HEK293 (cell line): ENCODE data around the gene VCL.
A peak's percentile ranks its signal among the peaks of the same experiment; 100 is the strongest.

Experiments used
- GLI4 ChIP-seq: fragments of 450-650 bp; formaldehyde crosslinking; IDR thresholded peaks from 2 replicates; pipeline ENCODE4 v1.5.1; 2016; ENCODE audit warnings: missing biosample characterization, missing genetic modification characterization
- REPIN1 ChIP-seq: fragments of 450-650 bp; formaldehyde crosslinking; IDR thresholded peaks from 2 replicates; pipeline ENCODE4 v1.5.1; 2017; ENCODE audit warnings: missing biosample characterization, missing genetic modification characterization, low read depth
- REST ChIP-seq: fragments of 450-650 bp; formaldehyde crosslinking; IDR thresholded peaks from 2 replicates; pipeline ENCODE4 v1.5.1; 2016; ENCODE audit warnings: missing biosample characterization, missing genetic modification characterization
- WT1 ChIP-seq: fragments of 450-650 bp; formaldehyde crosslinking; IDR thresholded peaks from 2 replicates; pipeline ENCODE4 v1.5.1; 2016; ENCODE audit warnings: missing biosample characterization, missing genetic modification characterization
- ZBTB17 ChIP-seq: fragments of 450-650 bp; formaldehyde crosslinking; IDR thresholded peaks from 2 replicates; pipeline ENCODE4 v1.5.1; 2016; ENCODE audit warnings: missing biosample characterization, missing genetic modification characterization
- ZBTB6 ChIP-seq: fragments of 450-650 bp; formaldehyde crosslinking; IDR thresholded peaks from 2 replicates; pipeline ENCODE4 v1.5.1; 2017; ENCODE audit warnings: missing biosample characterization, missing genetic modification characterization
- ZNF112 ChIP-seq: fragments of 450-650 bp; formaldehyde crosslinking; IDR thresholded peaks from 2 replicates; pipeline ENCODE4 v1.5.0; 2017; ENCODE audit warnings: missing biosample characterization, missing genetic modification characterization
- ZNF16 ChIP-seq: fragments of 450-650 bp; formaldehyde crosslinking; IDR thresholded peaks from 2 replicates; pipeline ENCODE4 v1.5.1; 2016; ENCODE audit warnings: low read depth, missing biosample characterization, missing genetic modification characterization
- ZNF175 ChIP-seq: fragments of 450-650 bp; formaldehyde crosslinking; IDR thresholded peaks from 2 replicates; pipeline ENCODE4 v1.5.1; 2016; ENCODE audit warnings: missing biosample characterization, missing genetic modification characterization
- ZNF274 ChIP-seq, 2 experiments: fragments of 200-500 bp in 1 of 2; fragments of 450-650 bp in 1 of 2; sonication (Bioruptor generic) in 1 of 2; formaldehyde crosslinking in 1 of 2; IDR thresholded peaks; 2 replicates each; pipeline versions ENCODE4 v1.5.1 to v1.6.1; 2014 to 2016; ENCODE audit warnings: borderline replicate concordance in 1 of 2, inconsistent platforms in 1 of 2, low read length in 1 of 2, missing biosample characterization in 1 of 2, missing genetic modification characterization in 1 of 2
- ZNF292 ChIP-seq: fragments of 450-650 bp; formaldehyde crosslinking; IDR thresholded peaks from 2 replicates; pipeline ENCODE4 v1.5.1; 2016; ENCODE audit warnings: low read depth, missing biosample characterization, missing genetic modification characterization, borderline replicate concordance
- ZNF311 ChIP-seq: fragments of 450-650 bp; formaldehyde crosslinking; IDR thresholded peaks from 2 replicates; pipeline ENCODE4 v1.5.1; 2017; ENCODE audit warnings: missing biosample characterization, missing genetic modification characterization, borderline replicate concordance
- ZNF398 ChIP-seq: fragments of 450-650 bp; formaldehyde crosslinking; IDR thresholded peaks from 2 replicates; pipeline ENCODE4 v1.5.1; 2017; ENCODE audit warnings: missing biosample characterization, missing genetic modification characterization
- ZNF423 ChIP-seq: fragments of 450-650 bp; formaldehyde crosslinking; IDR thresholded peaks from 2 replicates; pipeline ENCODE4 v1.5.1; 2016; ENCODE audit warnings: missing biosample characterization, missing genetic modification characterization
- ZNF510 ChIP-seq: fragments of 450-650 bp; formaldehyde crosslinking; IDR thresholded peaks from 2 replicates; pipeline ENCODE4 v1.5.1; 2018; ENCODE audit warnings: mild to moderate bottlenecking, missing genetic modification characterization, missing biosample characterization; ENCODE audit not compliant: insufficient replicate concordance
- ZNF544 ChIP-seq: fragments of 450-650 bp; formaldehyde crosslinking; IDR thresholded peaks from 2 replicates; pipeline ENCODE4 v1.5.0; 2017; ENCODE audit warnings: missing biosample characterization, missing genetic modification characterization
- ZNF555 ChIP-seq: fragments of 450-650 bp; formaldehyde crosslinking; conservative IDR thresholded peaks from 2 replicates; pipeline ENCODE4 v1.5.1; 2017; ENCODE audit warnings: missing biosample characterization, mild to moderate bottlenecking, missing genetic modification characterization, inconsistent platforms
- ZNF561 ChIP-seq: fragments of 450-650 bp; IDR thresholded peaks from 2 replicates; pipeline ENCODE4 v1.5.1; 2018; ENCODE audit warnings: missing biosample characterization, missing genetic modification characterization, borderline replicate concordance
- ZNF621 ChIP-seq: fragments of 450-650 bp; formaldehyde crosslinking; IDR thresholded peaks from 2 replicates; pipeline ENCODE4 v1.5.1; 2017; ENCODE audit warnings: missing biosample characterization, missing genetic modification characterization
- ZNF623 ChIP-seq: fragments of 450-650 bp; formaldehyde crosslinking; IDR thresholded peaks from 2 replicates; pipeline ENCODE4 v1.5.1; 2016; ENCODE audit warnings: missing biosample characterization, missing genetic modification characterization
- ZNF629 ChIP-seq: fragments of 450-650 bp; formaldehyde crosslinking; IDR thresholded peaks from 2 replicates; pipeline ENCODE4 v1.5.1; 2017; ENCODE audit warnings: missing biosample characterization, missing genetic modification characterization
- ZNF776 ChIP-seq: fragments of 450-650 bp; formaldehyde crosslinking; IDR thresholded peaks from 2 replicates; pipeline ENCODE4 v1.5.0; 2017; ENCODE audit warnings: missing biosample characterization, missing genetic modification characterization, borderline replicate concordance
- ZNF785 ChIP-seq: fragments of 450-650 bp; formaldehyde crosslinking; IDR thresholded peaks from 2 replicates; pipeline ENCODE4 v1.5.1; 2016; ENCODE audit warnings: missing biosample characterization, missing genetic modification characterization
- ZNF843 ChIP-seq: fragments of 450-650 bp; formaldehyde crosslinking; IDR thresholded peaks from 2 replicates; pipeline ENCODE4 v1.5.1; 2016; ENCODE audit warnings: missing biosample characterization, missing genetic modification characterization
- TF ChIP-seq, protein P1 (sequence below): fragments of 450-650 bp; formaldehyde crosslinking; IDR thresholded peaks from 2 replicates; pipeline ENCODE4 v1.5.1; 2016; ENCODE audit warnings: missing biosample characterization, missing genetic modification characterization
- TF ChIP-seq, protein P2 (sequence below): fragments of 450-650 bp; formaldehyde crosslinking; optimal IDR thresholded peaks from 2 replicates; pipeline ENCODE3; 2016; ENCODE audit warnings: missing biosample characterization, mild to moderate bottlenecking, missing genetic modification characterization
- TF ChIP-seq, protein P3 (sequence below): fragments of 450-650 bp; formaldehyde crosslinking; IDR thresholded peaks from 2 replicates; pipeline ENCODE4 v1.5.1; 2017; ENCODE audit warnings: missing biosample characterization, missing genetic modification characterization
- TF ChIP-seq, protein P4 (sequence below): fragments of 450-650 bp; formaldehyde crosslinking; IDR thresholded peaks from 2 replicates; pipeline ENCODE4 v1.5.1; 2016; ENCODE audit warnings: missing biosample characterization, missing genetic modification characterization

VCL gene

GRCh38 chr10:73948947-73949633 lies 48.8 kb upstream of the VCL start (continued):
- peak; percentile 73 for TF ChIP-seq REST (tag by site-specific recombination)
- 0 out of 2 replicates have a peak, but pooled peaks have one; percentile 29 for TF ChIP-seq ZNF629 (tag by site-specific recombination)
- no peak for TF ChIP-seq ZNF544 (tag by site-specific recombination)
- TF ChIP-seq ZNF16 (tag by site-specific recombination), result no peak
- TF ChIP-seq ZNF843, result no peak
- TF ChIP-seq, protein P1, sequence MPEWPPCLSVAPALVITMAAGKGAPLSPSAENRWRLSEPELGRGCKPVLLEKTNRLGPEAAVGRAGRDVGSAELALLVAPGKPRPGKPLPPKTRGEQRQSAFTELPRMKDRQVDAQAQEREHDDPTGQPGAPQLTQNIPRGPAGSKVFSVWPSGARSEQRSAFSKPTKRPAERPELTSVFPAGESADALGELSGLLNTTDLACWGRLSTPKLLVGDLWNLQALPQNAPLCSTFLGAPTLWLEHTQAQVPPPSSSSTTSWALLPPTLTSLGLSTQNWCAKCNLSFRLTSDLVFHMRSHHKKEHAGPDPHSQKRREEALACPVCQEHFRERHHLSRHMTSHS (tag by site-specific recombination), result no peak
- TF ChIP-seq ZNF274 (IDR thresholded peaks at IDR 0.05; ENCODE audit: low read length), result no peak
- TF ChIP-seq ZNF274 (tag by site-specific recombination; IDR thresholded peaks at IDR 0.05; ENCODE audit: borderline replicate concordance), result no peak
- TF ChIP-seq ZNF292 (tag by site-specific recombination), result 0 out of 2 replicates have a peak, but pooled peaks have one; percentile 39
- no peak for TF ChIP-seq WT1 (tag by site-specific recombination)
- no peak for TF ChIP-seq ZNF398 (tag by site-specific recombination)
- TF ChIP-seq ZNF311 (tag by site-specific recombination), result no peak
- TF ChIP-seq ZNF561, result no peak
- TF ChIP-seq ZBTB17 (tag by site-specific recombination), result no peak
- no peak for TF ChIP-seq ZNF112
- no peak for TF ChIP-seq ZNF175 (tag by site-specific recombination)
- TF ChIP-seq ZNF623 (tag by site-specific recombination), result peak; percentile 78
- TF ChIP-seq, protein P2, sequence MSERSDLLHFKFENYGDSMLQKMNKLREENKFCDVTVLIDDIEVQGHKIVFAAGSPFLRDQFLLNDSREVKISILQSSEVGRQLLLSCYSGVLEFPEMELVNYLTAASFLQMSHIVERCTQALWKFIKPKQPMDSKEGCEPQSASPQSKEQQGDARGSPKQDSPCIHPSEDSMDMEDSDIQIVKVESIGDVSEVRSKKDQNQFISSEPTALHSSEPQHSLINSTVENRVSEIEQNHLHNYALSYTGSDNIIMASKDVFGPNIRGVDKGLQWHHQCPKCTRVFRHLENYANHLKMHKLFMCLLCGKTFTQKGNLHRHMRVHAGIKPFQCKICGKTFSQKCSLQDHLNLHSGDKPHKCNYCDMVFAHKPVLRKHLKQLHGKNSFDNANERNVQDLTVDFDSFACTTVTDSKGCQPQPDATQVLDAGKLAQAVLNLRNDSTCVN (tag by site-specific recombination), result no peak
- peak; percentile 83 for TF ChIP-seq ZNF555 (tag by site-specific recombination)
- TF ChIP-seq REPIN1, result no peak
- no peak for TF ChIP-seq ZNF785
- no peak for TF ChIP-seq ZBTB6 (tag by site-specific recombination)
- no peak for TF ChIP-seq ZNF776 (tag by site-specific recombination)
- TF ChIP-seq, protein P3, sequence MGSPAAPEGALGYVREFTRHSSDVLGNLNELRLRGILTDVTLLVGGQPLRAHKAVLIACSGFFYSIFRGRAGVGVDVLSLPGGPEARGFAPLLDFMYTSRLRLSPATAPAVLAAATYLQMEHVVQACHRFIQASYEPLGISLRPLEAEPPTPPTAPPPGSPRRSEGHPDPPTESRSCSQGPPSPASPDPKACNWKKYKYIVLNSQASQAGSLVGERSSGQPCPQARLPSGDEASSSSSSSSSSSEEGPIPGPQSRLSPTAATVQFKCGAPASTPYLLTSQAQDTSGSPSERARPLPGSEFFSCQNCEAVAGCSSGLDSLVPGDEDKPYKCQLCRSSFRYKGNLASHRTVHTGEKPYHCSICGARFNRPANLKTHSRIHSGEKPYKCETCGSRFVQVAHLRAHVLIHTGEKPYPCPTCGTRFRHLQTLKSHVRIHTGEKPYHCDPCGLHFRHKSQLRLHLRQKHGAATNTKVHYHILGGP, result no peak
- TF ChIP-seq ZNF510 (tag by site-specific recombination), result peak; percentile 82
- TF ChIP-seq ZNF423, result no peak
- TF ChIP-seq ZNF621 (tag by site-specific recombination), result no peak
- TF ChIP-seq, protein P4, sequence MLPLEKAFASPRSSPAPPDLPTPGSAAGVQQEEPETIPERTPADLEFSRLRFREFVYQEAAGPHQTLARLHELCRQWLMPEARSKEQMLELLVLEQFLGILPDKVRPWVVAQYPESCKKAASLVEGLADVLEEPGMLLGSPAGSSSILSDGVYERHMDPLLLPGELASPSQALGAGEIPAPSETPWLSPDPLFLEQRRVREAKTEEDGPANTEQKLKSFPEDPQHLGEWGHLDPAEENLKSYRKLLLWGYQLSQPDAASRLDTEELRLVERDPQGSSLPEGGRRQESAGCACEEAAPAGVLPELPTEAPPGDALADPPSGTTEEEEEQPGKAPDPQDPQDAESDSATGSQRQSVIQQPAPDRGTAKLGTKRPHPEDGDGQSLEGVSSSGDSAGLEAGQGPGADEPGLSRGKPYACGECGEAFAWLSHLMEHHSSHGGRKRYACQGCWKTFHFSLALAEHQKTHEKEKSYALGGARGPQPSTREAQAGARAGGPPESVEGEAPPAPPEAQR (tag by site-specific recombination), result no peak
- no peak for TF ChIP-seq GLI4 (tag by site-specific recombination)
